Measurements from ENCODE around the gene ZC3H10.

GRCh38 chr12:56101045-56101444 lies 17.0 kb upstream of the ZC3H10 start:
- TF ChIP-seq CTCF (conservative IDR thresholded peaks at IDR 0.05; ENCODE audit: low read depth, low read length) (no peak), EZH2 (IDR thresholded peaks at IDR 0.05; ENCODE audit: low read length, unreplicated experiment) (no peak), EZH2phosphoT487 (IDR thresholded peaks at IDR 0.05; ENCODE audit: borderline replicate concordance, low read length) (no peak)
